ENCODE results near the gene HERC2.

The HERC2 gene

DNA sequence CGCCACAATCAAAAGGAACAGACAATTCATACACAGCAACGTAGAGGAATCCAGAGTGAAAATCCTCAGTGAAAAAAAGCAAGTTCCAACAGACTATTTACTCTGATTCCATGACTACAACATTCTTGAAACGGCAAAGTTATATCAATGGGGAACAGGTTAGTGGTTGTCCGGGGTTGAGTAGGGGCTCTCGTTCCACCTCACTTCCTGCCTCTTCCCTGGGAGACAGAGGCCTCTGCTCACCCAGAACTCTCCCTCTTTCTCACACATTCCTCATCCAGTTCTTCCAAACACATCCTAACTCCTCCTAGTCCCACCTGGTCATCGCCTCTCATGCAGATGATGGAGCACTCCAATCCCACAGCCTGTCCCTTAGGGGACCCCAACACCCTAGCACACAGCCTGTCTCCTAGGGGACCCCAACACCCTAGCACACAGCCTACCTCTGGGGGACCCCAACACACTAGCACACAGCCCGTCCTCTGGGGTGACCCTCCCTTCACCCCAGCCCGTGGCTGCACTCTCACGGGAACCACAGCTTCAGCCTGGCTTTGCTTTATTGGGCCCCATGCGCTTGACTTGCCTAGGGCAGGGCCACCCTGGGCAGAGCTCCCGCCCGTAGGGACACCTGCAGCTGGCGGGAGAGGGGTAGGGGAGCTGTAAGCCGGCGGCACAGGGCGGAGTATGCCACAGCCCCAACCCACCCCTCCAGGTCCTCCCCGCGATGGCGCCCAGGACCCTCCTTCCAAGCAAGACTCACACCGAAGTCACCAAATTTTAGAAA lies 228.0 kb downstream of the HERC2 start:
- no peak for DNase-seq

DNA sequence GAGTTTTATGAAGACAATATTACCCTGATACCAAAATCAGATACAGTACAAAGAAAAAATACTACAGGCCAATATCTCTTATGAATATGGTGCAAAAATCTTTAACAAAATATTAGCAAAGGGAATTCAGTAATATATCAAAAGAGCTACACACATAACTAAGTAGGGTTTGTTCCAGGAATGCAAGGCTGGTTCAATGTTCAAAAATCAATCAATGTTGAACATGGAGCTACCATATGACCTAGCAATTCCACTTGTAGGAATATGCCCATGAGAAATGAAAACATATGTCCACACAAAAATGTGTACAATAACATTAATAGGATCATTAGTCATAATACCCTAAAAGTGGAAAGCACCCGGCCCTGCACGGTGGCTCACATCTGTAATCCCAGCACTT lies 230.7 kb downstream of the HERC2 start:
- no peak for DNase-seq

DNA sequence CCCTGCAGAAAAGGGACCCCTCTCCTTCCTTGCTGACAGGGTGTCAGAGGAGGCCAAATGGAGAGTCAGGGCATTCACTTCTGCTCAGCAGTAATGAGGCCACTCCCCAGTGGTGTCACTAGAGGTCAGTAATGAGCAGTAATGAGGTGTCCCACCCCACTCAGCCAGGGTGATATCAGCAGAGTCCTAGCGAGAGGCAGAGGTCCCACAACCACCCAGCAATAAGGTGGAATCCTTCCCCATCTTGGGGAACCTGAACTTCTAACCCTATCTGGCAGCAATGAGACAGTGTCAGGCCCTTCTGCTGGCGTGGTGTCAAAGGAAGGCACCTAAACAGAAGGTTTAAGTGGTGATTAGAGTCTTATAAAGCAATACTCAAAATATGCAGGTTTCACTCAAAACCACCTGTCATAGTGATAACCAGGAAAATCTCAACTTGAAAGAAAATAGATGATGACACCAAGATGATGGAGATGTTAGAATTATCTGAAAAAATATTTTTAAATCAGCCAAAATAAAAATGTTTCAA lies 235.7 kb downstream of the HERC2 start:
- DNase-seq: peak; percentile 43 to 62

DNA sequence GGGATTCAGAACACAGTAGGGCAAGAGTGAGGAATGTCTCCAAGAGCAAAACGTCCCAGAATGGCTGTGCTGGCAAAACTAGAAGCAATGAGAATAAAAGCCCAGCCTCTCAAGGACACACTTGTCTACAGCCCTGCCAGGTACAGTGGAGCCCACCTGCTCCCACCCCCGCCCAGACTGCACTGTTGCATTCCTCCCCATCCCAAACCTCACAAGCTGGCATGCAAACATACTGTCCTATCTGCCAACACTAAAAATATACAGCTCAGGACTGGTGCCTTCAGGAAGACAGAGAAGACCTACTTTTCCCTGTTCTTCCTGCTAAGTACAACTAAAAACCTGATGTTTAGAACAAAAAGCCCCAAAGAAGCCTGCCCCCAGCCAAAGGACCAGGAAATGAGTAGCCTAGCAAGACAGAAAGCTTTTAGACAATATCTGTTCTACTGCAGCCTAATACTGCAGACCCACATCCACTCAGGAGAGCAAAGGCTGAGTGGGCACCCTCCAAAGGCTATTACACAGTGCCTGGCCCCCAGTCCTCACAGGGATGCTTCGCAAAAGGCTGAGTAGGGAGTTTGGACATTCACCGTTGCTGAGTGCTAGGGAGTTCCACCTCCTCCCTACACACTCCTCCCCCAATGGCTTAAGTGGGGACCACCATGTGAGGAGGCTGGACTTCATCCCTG lies 236.3 kb downstream of the HERC2 start:
- DNase-seq: no peak

DNA sequence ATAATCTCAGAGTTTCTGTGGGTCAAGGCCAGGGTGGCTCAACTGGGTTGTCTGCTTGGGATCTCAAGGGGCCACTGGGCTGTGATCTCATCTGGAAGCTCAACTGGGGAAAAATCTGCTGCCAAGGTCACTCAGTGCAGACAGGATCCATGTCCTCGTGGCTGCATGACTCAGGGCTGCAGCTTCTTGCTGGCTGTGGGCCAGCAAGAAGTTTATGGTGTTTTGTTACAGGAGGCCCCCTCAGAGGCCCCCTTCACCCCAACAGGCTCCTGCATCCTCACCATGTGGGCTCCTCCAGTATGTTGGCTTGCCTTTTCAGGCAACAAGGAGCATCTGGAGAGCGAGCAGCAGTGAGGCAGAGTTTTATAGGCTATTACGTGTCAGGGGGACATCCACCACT lies 237.4 kb downstream of the HERC2 start:
- no peak for DNase-seq

DNA sequence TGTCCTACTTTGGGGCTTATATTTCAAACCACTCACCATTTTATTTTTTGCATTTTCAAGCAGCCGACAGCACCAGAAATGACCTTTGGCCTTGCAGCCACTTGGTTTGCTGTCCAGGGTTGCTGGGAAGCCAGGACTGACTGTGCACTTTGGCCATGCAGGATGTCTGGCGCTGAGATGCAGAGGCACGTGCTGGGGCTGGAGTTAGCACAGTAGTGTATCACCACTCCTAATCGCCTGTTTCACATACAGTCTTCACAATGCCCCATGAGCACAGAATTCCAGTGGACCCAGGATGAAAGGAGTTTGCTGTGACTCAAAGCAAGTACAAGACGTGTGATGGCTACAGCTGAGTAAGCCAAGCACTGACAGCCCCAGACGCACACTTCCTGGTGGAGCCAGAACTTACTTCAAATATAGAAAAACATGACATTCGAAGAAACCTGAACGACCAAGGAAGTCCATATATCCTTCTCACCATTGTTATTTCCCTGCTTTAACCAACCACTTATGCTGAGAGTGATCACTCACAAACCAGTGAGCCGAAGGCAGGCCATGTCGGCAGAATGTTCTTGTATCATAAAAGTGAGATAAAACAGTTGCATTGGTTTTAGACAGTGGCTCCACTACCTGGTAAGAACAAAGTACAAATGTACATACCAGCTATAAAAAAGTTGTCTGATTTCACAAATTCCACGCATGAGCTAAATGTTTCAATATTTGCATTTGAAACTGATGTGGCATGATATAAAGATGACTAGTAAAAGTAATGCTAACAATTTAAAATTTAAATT lies 238.9 kb downstream of the HERC2 start:
- no peak for DNase-seq

DNA sequence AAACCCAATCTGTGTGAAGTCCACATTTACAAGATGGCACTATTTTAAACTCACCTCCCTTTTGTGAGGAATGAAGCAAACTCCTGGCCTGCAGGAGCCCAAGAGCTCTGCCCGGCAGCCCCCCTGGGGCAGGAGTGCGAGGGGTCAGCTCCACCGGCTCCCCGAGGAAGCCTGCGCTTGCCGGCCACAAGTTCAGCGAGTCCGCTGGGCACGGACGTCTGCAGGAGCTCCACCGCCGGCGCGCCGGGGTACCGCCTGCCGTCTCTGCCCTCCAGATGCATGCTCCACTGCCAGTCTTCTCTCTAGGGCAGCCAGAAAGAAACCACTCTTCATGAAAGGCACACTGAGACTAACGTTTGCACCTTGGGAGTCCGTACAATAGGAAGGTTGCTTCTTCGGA lies 240.4 kb downstream of the HERC2 start:
- DNase-seq: no peak

DNA sequence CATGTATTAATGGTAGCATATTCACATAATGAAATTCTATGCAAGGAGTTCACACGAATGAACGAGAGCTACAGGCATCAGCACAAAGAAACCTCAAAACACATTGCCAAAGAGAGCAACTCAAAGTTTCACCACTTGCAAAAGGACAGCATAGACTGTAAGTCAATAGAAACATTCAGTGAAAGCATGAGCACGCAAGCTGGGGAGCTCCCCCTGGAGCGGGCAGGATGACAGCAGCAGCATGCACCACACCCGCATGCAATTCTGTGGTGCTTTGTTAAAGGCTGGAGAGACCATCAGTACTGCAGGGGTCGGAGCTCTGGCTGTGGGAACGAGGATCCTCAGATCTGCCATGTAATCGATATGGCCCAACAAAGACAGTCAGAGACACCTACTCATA lies 241.6 kb downstream of the HERC2 start:
- DNase-seq: no peak

DNA sequence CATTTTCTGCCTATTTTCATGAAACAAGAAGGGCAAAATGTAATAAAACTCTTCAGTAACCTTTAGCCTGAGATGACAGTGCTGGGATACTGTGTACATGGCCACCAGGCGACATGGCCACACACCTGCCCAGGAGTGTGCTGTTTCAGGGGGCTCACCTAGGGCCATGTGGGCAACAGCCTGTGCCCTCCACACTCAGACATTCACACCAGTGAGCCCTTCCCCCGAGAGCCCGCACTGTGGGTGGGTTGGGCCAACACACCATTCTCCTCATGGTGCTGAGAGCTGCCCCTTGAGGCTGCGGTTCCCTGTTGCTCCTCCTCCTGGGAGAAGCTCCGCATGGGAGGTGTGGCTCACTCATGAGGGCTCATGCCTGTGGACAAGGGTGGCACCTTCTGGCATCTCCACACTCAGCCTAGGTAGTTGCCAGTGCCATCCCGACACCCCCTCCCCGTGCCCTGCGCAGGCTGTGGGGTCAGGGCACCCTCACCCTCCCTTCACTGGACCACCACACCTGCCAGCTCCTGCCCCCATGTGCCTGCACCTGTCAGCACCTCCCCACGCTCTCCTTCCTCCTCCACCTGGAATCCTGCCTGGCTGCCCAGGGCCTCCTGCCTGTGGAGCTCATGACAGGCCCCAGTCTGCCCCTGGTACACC lies 242.5 kb downstream of the HERC2 start:
- DNase-seq: no peak

DNA sequence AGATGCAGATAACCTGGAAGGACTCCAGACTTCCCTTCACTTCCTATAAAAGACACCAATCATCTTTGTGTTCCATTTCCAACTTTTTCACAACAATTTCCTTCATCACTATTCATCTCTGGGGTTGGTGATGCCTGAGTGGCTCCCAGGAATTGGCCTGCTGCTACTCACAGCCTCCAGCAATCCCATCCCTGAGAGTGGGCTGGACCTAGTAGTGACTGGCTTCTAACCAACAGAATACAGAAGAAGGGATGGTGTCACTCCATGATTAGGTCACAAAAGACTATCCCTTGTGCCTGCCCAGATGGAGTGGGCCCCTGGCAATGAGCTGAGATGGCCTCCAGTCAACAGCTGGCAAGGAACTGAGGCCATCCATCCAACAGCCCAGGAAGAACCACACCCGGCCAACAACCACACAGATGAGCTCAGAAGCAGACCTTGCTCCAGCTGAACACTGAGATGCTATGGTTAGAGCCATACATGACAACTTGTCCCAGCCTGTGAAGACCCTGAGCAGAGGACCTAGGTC lies 243.7 kb downstream of the HERC2 start:
- DNase-seq: no peak

DNA sequence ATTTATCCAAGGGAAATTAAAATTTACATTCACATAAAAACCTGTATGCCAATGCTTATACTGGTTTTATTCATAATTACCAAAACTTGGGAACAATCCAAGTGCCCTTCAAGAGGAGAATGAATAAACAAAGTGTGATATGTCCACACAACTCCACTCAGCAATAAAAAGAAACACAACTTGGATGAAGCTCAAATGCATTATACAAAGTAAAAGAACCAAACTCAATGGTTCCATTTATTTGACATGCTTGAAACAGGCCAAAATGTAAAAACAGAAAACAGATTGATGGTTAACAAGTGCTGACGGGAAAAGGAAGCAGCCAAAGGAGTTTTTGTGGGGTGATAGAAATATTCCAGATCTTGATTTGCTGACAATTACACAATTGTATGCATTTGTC lies 246.4 kb downstream of the HERC2 start:
- no peak for DNase-seq

DNA sequence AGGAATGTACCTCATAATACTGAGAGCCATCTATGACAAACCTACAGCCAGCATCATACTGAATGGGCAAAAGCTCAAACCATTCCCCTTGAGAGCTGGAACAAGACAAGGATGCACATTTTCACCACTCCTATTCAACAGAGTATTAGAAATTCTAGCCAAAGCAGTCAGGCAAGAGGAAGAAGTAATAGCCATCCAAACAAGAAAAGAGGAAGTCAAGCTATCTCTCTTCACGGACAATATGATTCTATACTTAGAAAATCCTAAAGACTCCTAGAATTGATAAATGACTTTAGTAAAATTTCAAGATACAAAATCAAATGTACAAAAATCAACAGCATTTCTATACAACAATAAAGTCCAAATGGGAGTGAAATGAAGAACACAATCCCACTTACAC lies 253.0 kb downstream of the HERC2 start:
- DNase-seq: no peak

DNA sequence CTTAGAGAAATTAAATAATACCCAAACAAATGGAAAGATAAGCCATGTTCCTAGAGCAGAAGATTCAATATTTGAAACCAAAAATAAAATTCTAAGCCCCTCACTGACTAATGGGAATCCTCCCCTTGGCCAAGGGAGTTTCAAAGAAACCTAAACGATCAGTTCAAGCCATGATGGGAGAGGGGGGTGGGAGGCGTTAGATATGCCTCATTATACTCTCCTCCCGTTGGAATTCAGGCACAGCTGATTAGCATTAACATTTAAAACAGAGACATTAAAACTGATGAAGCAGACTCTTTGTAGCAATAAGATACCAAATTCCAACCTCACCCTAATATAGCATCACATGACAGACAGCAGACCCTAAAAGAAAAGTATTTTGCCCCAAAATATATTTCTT lies 255.7 kb downstream of the HERC2 start:
- DNase-seq: no peak
